Measurements from ENCODE around the gene ZNF778.
"Not testable (repeated sequence)": the region's sequence is repeated elsewhere in the genome, so short reads cannot be mapped to it uniquely, and the experiment has no call there.

ZNF778 gene

DNA sequence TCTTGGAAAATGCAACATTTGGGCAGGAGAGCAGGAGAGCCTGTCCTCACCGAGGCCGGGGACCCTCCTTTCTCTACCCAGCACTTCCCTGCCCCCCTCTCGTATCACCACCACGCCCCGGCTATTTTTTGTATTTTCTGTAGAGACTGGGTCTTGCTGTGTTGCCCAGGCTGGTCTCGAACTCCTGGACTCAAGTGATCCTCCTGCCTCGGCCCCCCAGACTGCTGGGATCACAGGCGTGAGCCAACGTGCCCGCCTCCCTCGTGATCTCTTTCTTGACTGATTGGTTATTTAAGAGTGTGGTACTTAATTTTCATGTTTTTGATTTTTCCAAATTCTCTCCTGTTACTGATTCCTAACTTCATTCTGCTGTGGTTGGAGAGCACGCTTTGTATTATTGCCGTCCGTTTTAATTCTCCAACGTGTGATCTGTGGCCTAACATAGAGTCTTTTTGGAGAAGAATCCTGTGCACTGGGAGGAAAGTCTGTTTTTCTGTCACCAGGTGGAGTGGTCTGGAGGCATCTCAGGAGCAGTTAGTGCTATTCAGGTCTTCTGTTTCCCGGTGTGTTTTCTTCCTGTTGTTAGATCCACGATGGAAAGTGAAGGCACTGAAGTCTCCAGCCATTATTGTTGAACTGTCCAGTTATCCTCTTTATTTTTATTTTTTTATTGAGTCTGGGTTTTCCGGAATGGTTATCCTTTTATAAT is 40.4 kb downstream of the ZNF778 start:
- DNase-seq (no peak), ATAC-seq (ENCODE audit: insufficient read depth, low read depth) (no peak)
- Histone ChIP-seq H3K27me3 (ENCODE audit: insufficient read depth, low read length, poor library complexity) (no peaks in the 10 kb centered on the region), H3K9ac (ENCODE audit: low read depth, low read length) (no peak overlapping the region), H3K9me3 (ENCODE audit: insufficient read depth, low read length, severe bottlenecking) (no peaks in the 10 kb centered on the region), H4K20me1 (ENCODE audit: insufficient read depth, low read length) (no peaks in the 10 kb centered on the region), H2AFZ (ENCODE audit: low read depth, low read length) (no peak overlapping the region), H3K27ac (ENCODE audit: low read length) (no peak overlapping the region), H3K4me2 (ENCODE audit: insufficient read depth, low read length) (no peak overlapping the region), H3K36me3 (ENCODE audit: insufficient read depth, low read length) (no peaks in the 10 kb centered on the region), H3K4me1 (ENCODE audit: insufficient read depth, low read length) (no peaks in the 10 kb centered on the region), H3K4me3 (ENCODE audit: low read depth in 1 of 2, low read length in 2 of 2) (no peak overlapping the region), H3K79me2 (ENCODE audit: insufficient read depth, low read length) (no peaks in the 10 kb centered on the region)
- TF ChIP-seq EZH2 (IDR thresholded peaks at IDR 0.05; ENCODE audit: borderline replicate concordance, low read depth, low read length, severe bottlenecking) = no peak
- TF ChIP-seq CTCF (IDR thresholded peaks at IDR 0.05; ENCODE audit: borderline replicate concordance, extremely low read depth, low read length, poor library complexity, severe bottlenecking) = peak; percentile 15

- not testable (repeated sequence) for H3K4me2 ChIP-seq (ENCODE audit: insufficient read depth, low read length); H3K36me3 ChIP-seq (ENCODE audit: insufficient read depth, low read length); H2AFZ ChIP-seq (ENCODE audit: low read depth, low read length); H3K9me3 ChIP-seq (ENCODE audit: insufficient read depth, low read length, severe bottlenecking); H3K4me1 ChIP-seq (ENCODE audit: insufficient read depth, low read length); DNase-seq; H3K79me2 ChIP-seq (ENCODE audit: insufficient read depth, low read length); H3K9ac ChIP-seq (ENCODE audit: low read depth, low read length); ATAC-seq (ENCODE audit: insufficient read depth, low read depth); H3K27me3 ChIP-seq (ENCODE audit: insufficient read depth, low read length, poor library complexity); H3K27ac ChIP-seq (ENCODE audit: low read length); H3K4me3 ChIP-seq (ENCODE audit: low read depth in 1 of 2, low read length in 2 of 2); H4K20me1 ChIP-seq (ENCODE audit: insufficient read depth, low read length)
Measured at GRCh38 chr16:89259901-89260300, 42.4 kb downstream of the ZNF778 start.

DNA sequence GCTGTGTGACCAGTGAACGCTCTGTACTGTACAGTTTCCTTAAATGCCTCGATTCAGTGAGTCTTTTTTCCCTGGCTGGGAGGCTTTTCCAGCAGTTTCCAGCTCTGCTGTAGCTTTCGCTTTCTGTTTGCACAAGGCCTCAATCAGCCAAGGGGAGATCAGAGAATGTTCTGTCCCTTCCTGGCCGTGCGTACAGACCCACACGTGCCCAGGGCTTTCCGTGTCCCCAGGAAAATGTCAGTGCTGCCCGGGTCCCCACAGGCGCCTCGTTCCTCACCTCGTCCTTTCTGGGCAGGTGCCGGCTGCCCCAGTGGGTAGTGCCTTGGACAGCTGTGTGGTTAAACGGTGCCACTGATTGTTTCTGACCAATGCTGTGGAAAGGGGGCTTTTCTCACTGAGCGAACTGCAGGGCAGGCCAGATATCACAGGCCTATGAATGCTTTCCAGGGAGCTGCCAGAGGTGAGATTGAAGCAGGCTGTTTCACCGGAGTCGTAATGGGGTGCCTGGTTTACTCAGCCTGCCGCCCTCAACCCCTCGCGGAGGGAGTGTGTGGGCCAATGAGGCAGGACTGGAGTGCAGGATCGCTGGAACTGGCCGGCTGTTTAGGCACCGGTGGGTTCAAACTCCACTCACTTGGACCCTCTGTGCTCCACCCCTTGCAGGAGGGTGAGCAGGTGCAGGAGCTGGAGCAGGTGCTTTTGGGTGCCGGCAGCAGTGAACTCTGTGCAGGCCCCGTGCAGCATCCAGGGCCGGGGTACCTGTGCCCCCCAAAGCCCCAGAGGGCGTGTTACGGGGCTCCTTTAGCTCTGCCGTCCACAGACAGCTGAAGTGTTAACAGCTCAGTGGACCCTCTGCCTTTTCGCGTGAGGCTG is 44.4 kb downstream of the ZNF778 start:
- H3K27me3 ChIP-seq (ENCODE audit: insufficient read depth, low read length, poor library complexity) = no peaks in the 10 kb centered on the region
- no peak overlapping the region for H3K9ac ChIP-seq (ENCODE audit: low read depth, low read length)
- peaks cover 22% of the 10 kb centered on the region for H3K36me3 ChIP-seq (ENCODE audit: insufficient read depth, low read length)
- no peak for DNase-seq
- no peak overlapping the region for H3K4me2 ChIP-seq (ENCODE audit: insufficient read depth, low read length)
- no peak overlapping the region for H2AFZ ChIP-seq (ENCODE audit: low read depth, low read length)
- no peak overlapping the region for H3K27ac ChIP-seq (ENCODE audit: low read length)
- no peak for TF ChIP-seq EZH2 (IDR thresholded peaks at IDR 0.05; ENCODE audit: borderline replicate concordance, low read depth, low read length, severe bottlenecking)
- no peak for TF ChIP-seq CTCF (IDR thresholded peaks at IDR 0.05; ENCODE audit: borderline replicate concordance, extremely low read depth, low read length, poor library complexity, severe bottlenecking)
- no peak overlapping the region for H3K4me3 ChIP-seq (ENCODE audit: low read depth in 1 of 2, low read length in 2 of 2)
- ATAC-seq (ENCODE audit: insufficient read depth, low read depth) = no peak
- H3K4me1 ChIP-seq (ENCODE audit: insufficient read depth, low read length) = no peaks in the 10 kb centered on the region
- H3K79me2 ChIP-seq (ENCODE audit: insufficient read depth, low read length) = no peaks in the 10 kb centered on the region
- H3K9me3 ChIP-seq (ENCODE audit: insufficient read depth, low read length, severe bottlenecking) = peaks cover 2% of the 10 kb centered on the region
- H4K20me1 ChIP-seq (ENCODE audit: insufficient read depth, low read length) = peaks cover 12% of the 10 kb centered on the region
